ENCODE data around the gene RNF40.

GRCh38 chr16:30750201-30750600 lies 11.9 kb upstream of the RNF40 start:
- TF ChIP-seq CTCF (IDR thresholded peaks at IDR 0.05) (no peak), POLR2A (IDR thresholded peaks at IDR 0.05) (no peak)

All from Peyer's patch (tissue), 4 donors.